GM18508 (cell line): ENCODE data around the gene TPK1.

Experiments used
- ATAC-seq: cut with Tn5 transposase; IDR thresholded peaks from one replicate; pipeline ENCODE4 v1.9.1; 2021; ENCODE audit warnings: moderate number of reproducible peaks; ENCODE audit not compliant: insufficient read depth, unreplicated experiment

The TPK1 gene

GRCh38 chr7:144835652-144836544 lies at the start of gene TPK1:
TSS of gene TPK1 (minus strand) at chr7:144836053. CDS start at chr7:144835602, 451 bp downstream.
- peak; percentile 71 for ATAC-seq

GRCh38 chr7:144885478-144885877 lies 49.6 kb upstream of the TPK1 start:
- ATAC-seq: no peak

GRCh38 chr7:144884896-144885295 lies 49.0 kb upstream of the TPK1 start:
- no peak for ATAC-seq

- ATAC-seq: no peak
These were observed 37.5 kb upstream of the TPK1 start for GRCh38 chr7:144873316-144873845.

GRCh38 chr7:144869082-144869481 lies 33.2 kb upstream of the TPK1 start:
- no peak for ATAC-seq

- peak; percentile 72 for ATAC-seq
These were observed 30.3 kb upstream of the TPK1 start for GRCh38 chr7:144866189-144866588.

- no peak for ATAC-seq
These were observed 27.4 kb upstream of the TPK1 start for GRCh38 chr7:144863320-144863647.

- no peak for ATAC-seq
These were observed 26.9 kb upstream of the TPK1 start for GRCh38 chr7:144862612-144863319.

- ATAC-seq: no peak
These were observed 23.9 kb upstream of the TPK1 start for GRCh38 chr7:144859739-144860138.

GRCh38 chr7:144857463-144857862 lies 21.6 kb upstream of the TPK1 start:
- no peak for ATAC-seq

GRCh38 chr7:144854839-144855424 lies 19.1 kb upstream of the TPK1 start:
- no peak for ATAC-seq

GRCh38 chr7:144853542-144853941 lies 17.7 kb upstream of the TPK1 start:
- no peak for ATAC-seq

- no peak for ATAC-seq
These were observed 12.2 kb upstream of the TPK1 start for GRCh38 chr7:144848078-144848477.

GRCh38 chr7:144842377-144842851 lies 6.6 kb upstream of the TPK1 start:
- peak; percentile 88 for ATAC-seq

- no peak for ATAC-seq
These were observed 641 bp upstream of the TPK1 start for GRCh38 chr7:144836545-144836842.

- peak; percentile 23 for ATAC-seq
These were observed 670 bp downstream of the TPK1 start for GRCh38 chr7:144835155-144835611.

- peak; percentile 36 for ATAC-seq
These were observed 1.2 kb downstream of the TPK1 start for GRCh38 chr7:144834641-144835144.

- ATAC-seq: no peak
These were observed 5.0 kb downstream of the TPK1 start for GRCh38 chr7:144830811-144831210.

- no peak for ATAC-seq
These were observed 5.6 kb downstream of the TPK1 start for GRCh38 chr7:144830024-144830785.

- ATAC-seq: no peak
These were observed 8.2 kb downstream of the TPK1 start for GRCh38 chr7:144827621-144828020.
